Keratinocyte (primary cell): Measurements from ENCODE around the gene NAP1L5. TPM values are rescaled to one million over a fixed set of nuclear protein-coding genes. Genes with fewer than 3 reads are reported as not detected.

Experiments
- DNase-seq: peaks from one replicate; pipeline ENCODE4 v3.0.0-alpha.2; 2011; ENCODE audit warnings: low read depth, missing footprints, low spot score
- FAIRE-seq: peaks from 2 replicates; lab custom pipeline; 2011; peaks lifted over from hg19 to GRCh38; lab: Jason Lieb, UNC
- H2AFZ ChIP-seq: 2 replicates; pipeline ENCODE4 v1.6.0; 2012; ENCODE audit warnings: low read length, control low read depth, inconsistent platforms; ENCODE audit not compliant: control insufficient read depth
- H3K27ac ChIP-seq: 2 replicates; pipeline ENCODE4 v1.5.1; 2011; ENCODE audit warnings: low read length; ENCODE audit not compliant: control insufficient read depth, insufficient read depth
- H3K27me3 ChIP-seq: 3 replicates; pipeline ENCODE4 v1.6.0; 2011; ENCODE audit warnings: low read length; ENCODE audit not compliant: control insufficient read depth, insufficient read depth; ENCODE audit errors: extremely low read depth
- H3K36me3 ChIP-seq, 2 experiments: 2 replicates in 1 of 2; 3 replicates in 1 of 2; pipeline ENCODE4 v1.5.1; 2011; ENCODE audit warnings: low read length in 2 of 2, mild to moderate bottlenecking in 1 of 2; ENCODE audit not compliant: control insufficient read depth in 2 of 2, insufficient read depth in 2 of 2; ENCODE audit errors: extremely low read depth in 1 of 2
- H3K4me1 ChIP-seq: 3 replicates; pipeline ENCODE4 v1.5.1; 2011; ENCODE audit warnings: low read length; ENCODE audit not compliant: control insufficient read depth, insufficient read depth; ENCODE audit errors: extremely low read depth
- H3K4me2 ChIP-seq: 3 replicates; pipeline ENCODE4 v1.6.0; 2011; ENCODE audit warnings: low read depth, low read length; ENCODE audit not compliant: control insufficient read depth, insufficient read depth; ENCODE audit errors: extremely low read depth
- H3K4me3 ChIP-seq, 3 experiments: fragments of 200-600 bp in 1 of 3; sonication (generic) in 1 of 3; 2 replicates in 2 of 3; 3 replicates in 1 of 3; pipeline ENCODE4 v1.5.1; 2011 to 2016; ENCODE audit warnings: low read length in 3 of 3, mild to moderate bottlenecking in 3 of 3, control low read depth in 2 of 3, inconsistent platforms in 1 of 3, low read depth in 1 of 3, mixed read lengths in 1 of 3, mixed run types in 1 of 3, moderate library complexity in 1 of 3; ENCODE audit not compliant: control insufficient read depth in 2 of 3, insufficient read depth in 2 of 3; ENCODE audit errors: extremely low read depth in 1 of 3
- H3K79me2 ChIP-seq: 2 replicates; pipeline ENCODE4 v1.6.0; 2012; ENCODE audit warnings: low read length; ENCODE audit not compliant: control insufficient read depth, insufficient read depth
- H3K9ac ChIP-seq: 3 replicates; pipeline ENCODE4 v1.6.0; 2011; ENCODE audit warnings: low read length; ENCODE audit not compliant: control insufficient read depth, insufficient read depth; ENCODE audit errors: extremely low read depth
- H3K9me1 ChIP-seq: 3 replicates; pipeline ENCODE4 v1.6.0; 2011; ENCODE audit warnings: low read length; ENCODE audit not compliant: control insufficient read depth, insufficient read depth; ENCODE audit errors: extremely low read depth
- H3K9me3 ChIP-seq: 2 replicates; pipeline ENCODE4 v1.5.1; 2012; ENCODE audit warnings: low read depth, low read length; ENCODE audit not compliant: control insufficient read depth
- H4K20me1 ChIP-seq: 3 replicates; pipeline ENCODE4 v1.6.0; 2011; ENCODE audit warnings: low read length; ENCODE audit not compliant: control insufficient read depth, insufficient read depth; ENCODE audit errors: extremely low read depth
- EZH2 ChIP-seq: IDR thresholded peaks from one replicate; pipeline ENCODE4 v1.6.1; 2012; ENCODE audit warnings: inconsistent platforms, mild to moderate bottlenecking, low read length, moderate library complexity
- dilution Hi-C: fragments of 300-500 bp; cut with MboI; formaldehyde crosslinking; loops from one replicate; pipeline ENCODE4 v1.7.0; 2020; ENCODE audit warnings: low sequenced_read_pairs; ENCODE audit not compliant: extremely low pct_ligation_motif_present
- polyA plus RNA-seq, 5 experiments: library from polyadenylated mRNA; depleted of rRNA in 3 of 5; stranded (reverse) in 3 of 5; stranded (forward) in 1 of 5; unstranded in 1 of 5; fragments of >200 nt; gene quantifications; 1 replicate in 1 of 5; 2 replicates in 3 of 5; 3 replicates in 1 of 5; pipeline versions ENCODE4 v1.2.1 to v1.2.3, GENCODE V29; 2011 to 2012; ENCODE audit warnings: missing spikeins in 2 of 5, low read depth in 1 of 5, low replicate concordance in 1 of 5
- TF ChIP-seq, protein P1 (sequence below), 3 experiments: IDR thresholded peaks in 1 of 3; conservative IDR thresholded peaks in 1 of 3; optimal IDR thresholded peaks in 1 of 3; 2 replicates in 2 of 3; 3 replicates in 1 of 3; pipeline versions ENCODE3 to v1.5.1; 2011; ENCODE audit warnings: low read length in 3 of 3, mild to moderate bottlenecking in 3 of 3, moderate library complexity in 2 of 3, control low read depth in 1 of 3, inconsistent platforms in 1 of 3; ENCODE audit not compliant: insufficient read depth in 2 of 3; ENCODE audit errors: extremely low read depth in 1 of 3

Gene NAP1L5
- polyA plus RNA-seq, 1 donor (not counting 4 experiments of a cell fraction or from before 2014, with no cell fraction given) = 1.8 TPM

DNA sequence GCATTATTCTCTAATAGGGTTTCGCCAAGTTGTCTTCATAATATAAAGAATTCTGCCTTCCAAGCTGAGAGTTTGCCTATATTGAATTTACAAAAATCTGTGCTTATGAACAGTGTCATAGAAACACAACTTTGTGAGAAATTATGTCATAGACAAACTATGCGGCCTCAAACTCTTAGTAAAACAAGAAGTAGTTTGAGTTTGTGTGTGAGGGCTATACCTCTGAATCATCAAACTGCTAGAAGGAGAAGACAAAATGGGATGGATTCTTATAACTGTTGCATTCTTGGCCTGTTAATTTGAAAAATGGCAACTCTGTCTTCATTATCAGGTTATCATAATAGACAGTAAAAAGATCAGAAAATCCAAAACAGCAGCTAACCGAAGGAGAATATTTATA, 46.1 kb upstream of the NAP1L5 start:
- Histone ChIP-seq H3K4me2 (no peak overlapping the region), H2AFZ (no peak overlapping the region), H3K9me1 (no peaks in the 10 kb centered on the region), H3K9me3 (no peaks in the 10 kb centered on the region), H3K79me2 (no peaks in the 10 kb centered on the region), H3K4me1 (no peaks in the 10 kb centered on the region), H3K27me3 (no peaks in the 10 kb centered on the region), H3K4me3 (no peak overlapping the region), H3K9ac (no peak overlapping the region), H4K20me1 (no peaks in the 10 kb centered on the region), H3K36me3 (peaks cover 0 to 3% of the 10 kb centered on the region in 2 experiments), H3K27ac (no peak overlapping the region)
- DNase-seq = no peak
- dilution Hi-C loops = no loop called here
- TF ChIP-seq, protein P1, sequence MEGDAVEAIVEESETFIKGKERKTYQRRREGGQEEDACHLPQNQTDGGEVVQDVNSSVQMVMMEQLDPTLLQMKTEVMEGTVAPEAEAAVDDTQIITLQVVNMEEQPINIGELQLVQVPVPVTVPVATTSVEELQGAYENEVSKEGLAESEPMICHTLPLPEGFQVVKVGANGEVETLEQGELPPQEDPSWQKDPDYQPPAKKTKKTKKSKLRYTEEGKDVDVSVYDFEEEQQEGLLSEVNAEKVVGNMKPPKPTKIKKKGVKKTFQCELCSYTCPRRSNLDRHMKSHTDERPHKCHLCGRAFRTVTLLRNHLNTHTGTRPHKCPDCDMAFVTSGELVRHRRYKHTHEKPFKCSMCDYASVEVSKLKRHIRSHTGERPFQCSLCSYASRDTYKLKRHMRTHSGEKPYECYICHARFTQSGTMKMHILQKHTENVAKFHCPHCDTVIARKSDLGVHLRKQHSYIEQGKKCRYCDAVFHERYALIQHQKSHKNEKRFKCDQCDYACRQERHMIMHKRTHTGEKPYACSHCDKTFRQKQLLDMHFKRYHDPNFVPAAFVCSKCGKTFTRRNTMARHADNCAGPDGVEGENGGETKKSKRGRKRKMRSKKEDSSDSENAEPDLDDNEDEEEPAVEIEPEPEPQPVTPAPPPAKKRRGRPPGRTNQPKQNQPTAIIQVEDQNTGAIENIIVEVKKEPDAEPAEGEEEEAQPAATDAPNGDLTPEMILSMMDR (optimal IDR thresholded peaks at IDR 0.05 in 1 of 3, IDR thresholded peaks at IDR 0.05 in 1 of 3, conservative IDR thresholded peaks at IDR 0.05 in 1 of 3; ENCODE audit: extremely low read depth in 1 of 3, insufficient read depth in 2 of 3, low read length in 3 of 3) = no peak
- no peak for FAIRE-seq

DNA sequence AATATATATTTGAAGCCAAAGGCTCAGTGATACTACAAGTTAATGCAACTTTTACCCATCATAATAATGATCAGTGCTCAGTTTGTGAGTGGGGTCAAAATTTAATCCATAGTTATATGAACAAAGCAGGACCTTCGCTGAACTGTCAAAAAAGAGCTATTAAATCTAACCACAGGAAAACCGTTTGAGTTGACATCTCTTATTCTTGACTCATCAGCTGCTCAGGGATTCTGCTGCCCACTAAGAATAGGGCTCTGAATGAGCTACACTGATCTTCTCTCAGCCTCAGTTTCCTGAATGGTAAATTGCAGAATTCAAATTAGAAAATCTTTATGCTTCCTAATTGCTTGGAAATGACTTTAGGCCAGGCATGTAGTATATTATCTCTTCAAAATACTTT, 44.9 kb upstream of the NAP1L5 start:
- H3K4me3 ChIP-seq = no peak overlapping the region
- H3K4me2 ChIP-seq = no peak overlapping the region
- no peaks in the 10 kb centered on the region for H3K9me1 ChIP-seq
- peaks cover 0 to 4% of the 10 kb centered on the region in 2 experiments for H3K36me3 ChIP-seq
- TF ChIP-seq, protein P1 (optimal IDR thresholded peaks at IDR 0.05 in 1 of 3, IDR thresholded peaks at IDR 0.05 in 1 of 3, conservative IDR thresholded peaks at IDR 0.05 in 1 of 3; ENCODE audit: extremely low read depth in 1 of 3, insufficient read depth in 2 of 3, low read length in 3 of 3) = no peak
- TF ChIP-seq EZH2 = no peak
- dilution Hi-C loops = no loop called here
- no peak for FAIRE-seq
- H3K9ac ChIP-seq = no peak overlapping the region
- no peak overlapping the region for H2AFZ ChIP-seq
- no peak overlapping the region for H3K27ac ChIP-seq
- H3K9me3 ChIP-seq = no peaks in the 10 kb centered on the region
- no peaks in the 10 kb centered on the region for H4K20me1 ChIP-seq
- no peak for DNase-seq
- H3K4me1 ChIP-seq = no peaks in the 10 kb centered on the region
- no peaks in the 10 kb centered on the region for H3K79me2 ChIP-seq
- H3K27me3 ChIP-seq = no peaks in the 10 kb centered on the region
